GM21619 (cell line): ENCODE data around the gene FASN.
A peak's percentile ranks its signal among the peaks of the same experiment; 100 is the strongest.

ENCODE experiments used
- ATAC-seq: cut with Tn5 transposase; IDR thresholded peaks from one replicate; pipeline ENCODE4 v1.9.1; 2021; ENCODE audit not compliant: unreplicated experiment

FASN gene

GRCh38 chr17:82059272-82060000 is 38.6 kb downstream of the FASN start:
- ATAC-seq: no peak

DNA sequence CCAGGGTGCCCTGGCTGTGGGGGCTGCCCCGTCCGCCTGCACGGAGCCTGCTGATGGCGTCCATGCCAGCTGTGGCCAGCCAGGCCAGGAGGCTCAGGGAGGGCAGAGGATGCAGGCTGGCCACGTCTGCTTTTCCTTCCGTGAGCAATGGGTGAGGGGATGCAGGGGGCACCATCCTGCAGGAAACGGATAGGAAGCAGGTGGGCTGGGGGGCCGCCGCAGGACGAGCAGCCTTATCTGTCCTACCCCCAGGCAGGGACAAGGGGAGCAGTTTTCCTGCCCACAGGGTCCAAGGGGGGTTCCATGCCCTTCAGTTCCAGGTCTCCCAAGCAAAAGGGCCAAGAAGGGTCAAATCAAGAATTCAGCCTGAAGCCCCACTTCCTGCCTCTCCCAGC is 39.2 kb downstream of the FASN start:
- no peak for ATAC-seq

GRCh38 chr17:82058230-82058854 is 39.7 kb downstream of the FASN start:
- ATAC-seq: no peak

- ATAC-seq: no peak
Measured at GRCh38 chr17:82056729-82057621, 41.1 kb downstream of the FASN start.

DNA sequence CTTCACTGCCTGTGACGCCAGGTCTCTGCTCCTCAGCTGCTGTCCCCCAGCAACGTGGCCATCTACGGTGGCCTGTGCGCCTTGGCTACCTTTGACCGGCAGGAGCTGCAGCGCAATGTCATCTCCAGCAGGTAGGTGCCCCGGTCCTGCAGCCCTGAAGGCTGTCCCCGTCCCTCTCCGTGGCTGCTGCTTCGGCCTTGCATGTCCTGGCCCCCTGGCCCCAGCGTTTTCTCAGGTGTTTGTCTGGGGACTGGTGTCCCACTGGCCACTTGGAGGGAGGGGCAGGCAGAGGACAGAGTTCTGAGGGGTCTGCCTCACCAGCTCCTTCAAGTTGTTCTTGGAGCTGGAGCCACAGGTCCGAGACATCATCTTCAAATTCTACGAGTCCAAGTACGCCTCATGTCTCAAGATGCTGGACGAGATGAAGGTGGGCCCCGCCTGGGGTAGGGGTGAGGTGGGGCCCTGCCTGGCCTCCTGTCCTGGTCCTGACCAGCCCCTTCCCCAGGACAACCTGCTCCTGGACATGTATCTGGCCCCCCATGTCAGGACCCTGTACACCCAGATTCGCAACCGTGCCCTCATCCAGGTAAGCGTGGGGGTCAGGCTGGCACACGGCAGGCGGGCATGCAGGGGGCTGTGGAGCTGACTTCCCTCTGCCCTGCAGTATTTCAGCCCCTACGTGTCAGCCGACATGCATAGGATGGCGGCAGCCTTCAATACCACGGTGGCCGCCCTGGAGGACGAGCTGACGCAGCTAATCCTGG is 41.9 kb downstream of the FASN start:
- ATAC-seq: no peak

DNA sequence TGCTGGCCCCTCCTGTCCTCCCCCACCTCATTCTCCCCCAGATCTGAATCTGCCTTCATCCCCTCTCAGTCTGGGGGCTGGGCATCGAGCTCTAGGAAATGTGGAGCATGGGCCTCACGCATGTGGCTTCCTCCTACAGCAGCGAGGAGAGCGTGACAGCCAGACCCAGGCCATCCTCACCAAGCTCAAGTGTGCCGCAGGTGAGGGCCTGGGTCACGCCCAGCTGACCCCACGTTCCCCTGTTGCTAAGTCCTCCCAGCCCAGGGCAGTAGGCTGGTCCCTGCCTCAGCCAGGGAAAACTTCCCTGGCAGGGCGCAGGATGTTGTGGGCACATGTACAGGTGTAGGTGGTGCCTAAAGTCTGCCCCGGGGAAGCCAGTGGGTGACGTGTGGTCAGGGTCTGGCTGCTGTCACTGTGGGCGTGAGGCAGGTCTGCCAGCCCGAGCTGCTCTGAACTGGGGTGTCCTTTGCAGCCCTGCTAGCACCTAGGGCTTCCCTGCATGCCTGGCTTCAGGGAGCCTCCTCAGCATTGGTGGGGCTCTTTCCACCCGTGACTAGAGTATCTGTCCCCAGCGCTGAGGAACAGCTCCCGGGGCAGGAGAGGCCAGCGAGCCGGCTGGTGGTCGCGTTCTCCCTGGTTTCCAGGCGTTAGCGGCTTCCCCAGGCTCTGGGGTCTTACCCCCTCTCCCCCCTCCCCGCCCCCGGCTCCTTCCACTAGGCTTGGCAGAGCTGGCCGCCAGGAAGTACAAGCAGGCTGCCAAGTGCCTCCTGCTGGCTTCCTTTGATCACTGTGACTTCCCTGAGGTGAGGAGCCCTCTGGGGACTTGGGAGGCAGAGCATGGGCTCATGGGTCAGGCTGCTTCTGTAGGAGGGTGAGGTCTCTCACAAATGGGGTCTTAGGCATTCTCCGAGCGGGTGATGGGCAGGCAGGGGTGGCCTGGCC is 42.7 kb downstream of the FASN start:
- no peak for ATAC-seq

DNA sequence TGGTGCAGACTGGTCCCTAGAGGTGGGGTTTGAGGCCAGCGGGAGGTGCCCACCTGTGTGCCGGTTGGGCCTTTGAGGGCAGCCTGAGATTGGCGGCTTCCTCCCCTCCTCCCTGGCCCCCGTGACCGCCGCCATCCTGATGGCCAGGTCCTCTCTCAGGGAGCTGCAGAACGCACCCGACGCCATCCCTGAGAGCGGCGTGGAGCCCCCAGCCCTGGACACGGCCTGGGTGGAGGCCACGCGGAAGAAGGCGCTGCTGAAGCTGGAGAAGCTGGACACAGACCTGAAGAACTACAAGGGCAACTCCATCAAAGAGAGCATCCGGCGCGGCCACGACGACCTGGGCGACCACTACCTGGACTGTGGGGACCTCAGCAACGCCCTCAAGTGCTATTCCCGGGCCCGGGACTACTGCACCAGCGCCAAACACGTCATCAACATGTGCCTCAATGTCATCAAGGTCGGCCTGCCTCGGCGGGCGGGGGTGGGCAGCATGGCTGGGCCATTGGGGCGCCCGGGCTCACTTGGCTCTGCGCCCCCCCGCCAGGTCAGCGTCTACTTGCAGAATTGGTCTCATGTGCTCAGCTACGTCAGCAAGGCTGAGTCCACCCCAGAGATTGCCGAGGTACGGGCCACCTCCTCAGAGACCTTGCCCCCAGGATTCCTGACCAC is 43.5 kb downstream of the FASN start:
- ATAC-seq: no peak

GRCh38 chr17:82053556-82054263 is 44.3 kb downstream of the FASN start:
- no peak for ATAC-seq

GRCh38 chr17:82053130-82053529 is 44.9 kb downstream of the FASN start:
- ATAC-seq: no peak

DNA sequence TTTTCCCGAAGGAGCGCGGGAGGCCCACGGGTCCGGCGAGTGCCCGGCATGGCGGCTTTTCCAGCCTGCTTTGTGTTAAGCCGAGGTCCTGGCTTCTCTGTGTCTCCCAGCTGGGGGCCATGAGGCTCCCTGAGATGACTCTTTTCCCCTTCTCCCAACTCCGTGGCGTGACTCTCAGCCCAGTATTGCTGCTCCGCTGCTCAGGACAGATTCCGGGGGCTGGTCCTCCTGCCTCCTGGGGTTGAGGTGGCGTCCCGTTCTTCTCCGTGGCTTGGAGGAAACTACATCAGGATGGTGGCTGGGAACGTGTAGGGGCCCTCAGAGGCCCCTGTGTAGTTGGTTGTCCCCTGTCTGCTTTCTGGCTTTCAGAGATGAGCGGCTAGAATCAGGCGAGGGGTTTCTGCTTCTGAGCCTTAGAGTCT is 45.4 kb downstream of the FASN start:
- ATAC-seq: no peak

DNA sequence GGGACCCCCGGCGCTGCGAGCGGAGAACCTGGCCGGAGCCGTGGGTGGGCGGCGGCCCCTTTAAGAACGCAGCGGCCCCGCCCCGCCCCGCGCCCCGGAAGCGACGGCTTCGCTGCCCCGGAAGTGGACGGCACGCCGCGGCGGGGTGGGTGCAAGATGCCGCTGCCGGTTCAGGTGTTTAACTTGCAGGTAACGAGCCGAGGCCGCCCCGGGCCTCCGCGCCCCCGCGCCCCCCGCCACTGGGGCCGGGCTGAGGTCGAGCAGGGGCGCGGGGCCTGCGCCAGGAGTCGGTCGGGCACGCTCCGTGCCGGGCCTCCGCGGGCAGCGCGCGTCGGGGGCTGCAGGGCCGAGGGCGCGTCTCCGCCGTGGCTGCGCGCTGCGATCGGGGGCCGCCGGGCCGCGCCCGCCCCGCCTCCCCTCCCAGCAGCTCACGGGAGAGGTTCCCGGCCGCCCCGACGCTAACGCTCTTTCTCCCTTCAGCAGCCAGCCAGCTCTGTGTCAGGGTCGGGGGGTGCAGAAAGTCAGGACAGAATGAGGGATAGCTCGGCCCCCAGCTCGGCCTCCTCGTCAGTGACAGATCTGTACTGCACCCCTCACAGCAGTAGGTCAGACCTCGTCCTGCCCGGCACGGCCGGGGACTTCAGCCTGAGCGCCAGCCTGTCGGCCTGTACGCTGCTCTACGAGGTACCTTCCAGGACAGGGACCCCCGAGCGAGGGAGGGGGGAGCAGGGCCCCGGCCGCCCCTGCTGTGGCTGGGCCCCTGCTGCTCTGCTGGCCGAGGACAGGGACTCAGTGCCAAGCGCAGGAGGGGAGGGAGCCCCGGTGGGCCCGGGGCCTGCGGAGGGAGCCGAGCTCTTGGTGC is 46.0 kb downstream of the FASN start, which contains the start of the genes GPS1 and RFNG:
Gene GPS1 (plus strand): TSS at position 123 of the 862 bp plus-strand sequence. CDS start 34 bp downstream, at position 157.
Gene RFNG (minus strand): TSS at position 36 of the 862 bp plus-strand sequence. CDS start 45 bp downstream, outside the sequence.
- ATAC-seq: peak; percentile 53

DNA sequence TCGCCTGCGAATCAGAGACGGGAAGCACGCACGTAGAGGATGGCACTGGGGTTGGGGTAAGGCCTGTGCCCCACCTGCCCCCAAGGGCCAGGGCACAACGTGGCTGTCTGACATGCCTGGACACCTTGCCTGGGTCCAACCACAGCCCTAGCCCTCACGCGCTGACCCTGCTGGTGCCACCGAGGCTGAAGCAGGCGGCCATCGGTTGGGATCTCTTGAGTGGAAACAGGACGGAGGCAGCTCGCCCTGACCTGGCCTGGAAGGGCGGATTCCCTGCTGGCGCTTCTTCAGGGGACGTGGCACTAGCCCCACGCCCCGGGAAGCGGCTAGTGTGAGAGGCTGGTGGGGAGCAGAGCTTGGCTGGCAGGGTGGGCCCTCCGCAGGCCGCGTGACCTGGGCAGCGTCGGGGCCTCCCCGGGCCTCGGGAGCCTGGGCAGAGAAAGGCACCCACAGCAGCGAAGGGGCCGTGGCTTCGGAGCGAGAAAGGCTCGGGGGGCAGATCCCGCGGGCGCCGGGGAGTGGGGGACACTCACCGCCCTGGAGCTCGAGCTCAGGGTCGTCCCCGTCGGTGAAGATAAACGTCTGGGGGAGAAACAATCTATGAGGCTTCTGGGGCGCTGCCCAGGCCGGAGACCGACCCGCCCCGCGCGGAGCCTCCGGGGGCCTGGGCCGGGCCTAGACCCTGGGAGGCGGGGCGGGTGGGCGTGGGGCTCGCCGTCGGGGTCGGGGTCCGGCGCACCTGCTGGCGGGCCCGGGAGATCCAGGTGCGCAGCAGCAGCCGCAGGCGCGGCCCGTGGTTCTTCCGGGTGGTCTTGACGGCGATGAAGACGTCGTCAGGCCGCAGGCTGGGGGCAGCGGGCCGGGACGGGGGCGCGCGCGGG is 47.0 kb downstream of the FASN start:
- no peak for ATAC-seq

DNA sequence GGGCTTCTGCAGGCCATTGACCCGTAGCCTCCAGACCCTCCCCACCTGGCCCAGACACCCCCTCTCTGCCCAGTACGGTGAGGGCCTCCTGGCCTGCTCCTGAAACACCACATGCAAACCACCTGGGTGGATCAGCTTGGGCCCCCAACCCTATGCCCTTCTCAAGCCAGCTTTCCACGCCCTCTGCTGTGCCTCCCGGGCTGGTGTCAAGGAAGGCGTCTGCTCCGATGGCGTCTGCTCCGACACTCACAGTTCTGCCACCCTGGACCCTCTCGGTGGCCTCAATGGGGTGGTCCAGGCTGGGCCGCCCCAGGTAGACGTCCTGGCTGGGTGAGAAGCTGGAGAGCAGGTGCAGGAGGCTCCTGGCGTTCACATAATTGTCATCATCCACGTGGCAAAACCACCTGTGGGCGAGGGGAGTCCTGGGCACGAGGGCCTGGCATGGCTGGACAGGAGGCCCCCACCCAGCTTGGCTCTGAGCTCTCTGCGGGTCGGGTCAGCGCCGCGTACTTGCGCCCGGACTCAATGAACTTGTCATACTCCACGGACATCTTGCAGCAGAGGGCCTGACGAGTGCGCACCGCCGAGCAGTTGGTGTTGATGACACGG is 47.8 kb downstream of the FASN start:
- ATAC-seq: no peak

- ATAC-seq: no peak
Measured at GRCh38 chr17:82049521-82049971, 48.5 kb downstream of the FASN start.

DNA sequence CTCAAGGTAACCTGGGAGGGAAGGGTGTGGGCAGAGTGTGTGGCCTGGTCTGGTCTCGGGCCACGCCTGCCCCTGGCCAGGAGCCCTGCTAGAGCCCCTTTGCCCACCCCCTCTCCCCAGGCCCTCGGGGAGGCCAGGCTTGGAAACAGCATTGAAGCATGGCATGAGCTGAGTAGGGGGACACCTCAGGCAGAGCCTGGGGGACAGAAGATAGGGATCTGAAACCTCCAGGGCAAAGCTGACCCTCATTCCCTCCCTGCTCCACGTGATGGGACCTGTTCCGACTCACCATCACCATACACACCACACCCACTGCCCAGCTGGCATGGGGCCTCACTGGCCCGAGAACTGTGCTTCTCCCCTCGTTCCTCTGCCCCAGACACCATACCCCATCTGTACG is 48.9 kb downstream of the FASN start:
- no peak for ATAC-seq

DNA sequence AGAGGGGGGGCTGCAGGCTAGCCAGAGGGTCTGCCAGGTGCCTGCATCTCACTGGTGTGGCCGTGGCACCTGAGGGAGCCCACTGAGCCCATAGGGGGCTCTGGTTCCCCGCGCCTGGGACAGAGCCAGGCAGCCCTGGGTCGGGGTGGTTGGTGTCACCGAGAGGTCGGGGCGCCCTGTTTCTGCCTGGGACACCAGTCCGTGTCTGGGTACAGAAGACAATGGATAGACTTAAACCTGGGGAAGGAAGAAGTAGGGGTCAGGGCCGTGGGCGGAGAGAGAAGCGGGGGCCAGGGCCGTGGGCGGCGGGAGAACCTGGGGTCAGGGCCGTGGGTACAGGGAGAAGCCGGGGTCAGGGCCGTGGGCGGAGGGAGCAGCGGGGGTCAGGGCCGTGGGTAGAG is 49.5 kb downstream of the FASN start:
- ATAC-seq: no peak
